ENCODE data around the gene ADCY5.
"Not testable (repeated sequence)": the region's sequence is repeated elsewhere in the genome, so short reads cannot be mapped to it uniquely, and the experiment has no call there.

The ADCY5 gene

GRCh38 chr3:123256256-123256655 is 192.6 kb downstream of the ADCY5 start:
- no peak for DNase-seq (ENCODE audit: low spot score)

GRCh38 chr3:123246866-123247265 is 202.0 kb downstream of the ADCY5 start:
- DNase-seq (ENCODE audit: low spot score) = no peak

- DNase-seq (ENCODE audit: low spot score) = no peak
Measured at GRCh38 chr3:123244128-123244527, 204.8 kb downstream of the ADCY5 start.

GRCh38 chr3:123239756-123240155 is 209.1 kb downstream of the ADCY5 start:
- no peak for DNase-seq (ENCODE audit: low spot score)

- DNase-seq (ENCODE audit: low spot score) = not testable (repeated sequence)
Measured at GRCh38 chr3:123239186-123239585, 209.7 kb downstream of the ADCY5 start.

GRCh38 chr3:123236902-123237301 is 212.0 kb downstream of the ADCY5 start:
- DNase-seq (ENCODE audit: low spot score) = no peak
